IPS-18c (cell line): ENCODE results near the gene ZNF366.

Experiments used
- H3K4me3 ChIP-seq: 2 replicates; pipeline ENCODE4 v1.7.0; 2013; ENCODE audit warnings: low read depth, mild to moderate bottlenecking, low read length, moderate library complexity; ENCODE audit not compliant: insufficient read depth
- H3K9me3 ChIP-seq: one replicate; pipeline ENCODE4 v1.6.1; 2013; ENCODE audit warnings: mild to moderate bottlenecking, low read length, moderate library complexity; ENCODE audit not compliant: control insufficient read depth, insufficient read depth

The ZNF366 gene

DNA sequence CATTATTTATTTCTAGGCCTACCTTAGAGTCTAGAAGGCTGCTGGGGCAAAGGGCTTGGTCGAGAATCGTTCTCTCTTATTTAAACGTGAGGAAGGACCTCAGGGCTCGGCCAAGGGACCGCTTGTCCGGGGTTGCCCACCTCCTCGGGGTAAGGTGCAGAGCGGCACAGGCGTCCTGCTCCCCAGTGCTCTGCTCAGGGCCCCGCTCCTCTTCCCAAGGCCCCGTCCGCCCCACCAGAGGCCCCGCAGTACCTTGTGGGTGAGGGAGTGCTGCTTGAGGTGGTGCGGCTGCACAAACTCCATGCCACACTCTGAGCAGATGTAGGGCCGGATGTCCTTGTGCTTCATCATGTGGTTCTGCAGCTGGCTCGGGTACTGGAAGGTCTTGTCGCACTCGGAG, 47.3 kb downstream of the ZNF366 start:
- H3K4me3 ChIP-seq = no peak overlapping the region
- H3K9me3 ChIP-seq = peaks cover 2% of the 10 kb centered on the region

DNA sequence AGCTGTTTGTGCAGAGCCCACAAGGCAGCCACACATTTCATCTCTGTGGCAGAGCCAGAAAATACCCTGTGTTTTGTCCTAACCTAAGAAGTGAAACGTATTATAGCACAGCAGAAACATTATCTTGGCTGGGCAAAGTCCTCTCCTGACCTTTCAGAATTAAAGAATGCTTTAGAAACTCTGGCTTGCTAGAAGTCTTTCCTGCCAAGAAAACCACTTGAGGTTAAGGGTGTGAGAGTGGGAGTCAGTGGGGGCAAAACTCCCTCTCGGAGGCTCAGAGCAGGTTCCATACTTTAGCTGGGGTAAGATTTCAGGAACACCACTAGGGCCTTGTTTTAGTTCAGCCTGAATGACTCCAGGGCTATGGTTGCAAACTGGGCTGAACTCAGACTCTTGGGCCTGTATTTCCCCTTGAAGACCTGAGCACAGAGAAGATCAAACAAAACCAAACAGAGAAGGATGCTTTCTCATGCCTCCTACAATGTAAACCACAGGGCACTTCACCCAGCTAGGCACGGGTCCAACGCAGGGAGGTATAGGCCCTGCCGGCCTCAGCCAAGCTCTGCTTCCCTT, 48.0 kb downstream of the ZNF366 start:
- Histone ChIP-seq H3K9me3 (peaks cover 2% of the 10 kb centered on the region), H3K4me3 (no peak overlapping the region)

- H3K9me3 ChIP-seq = peaks cover 2% of the 10 kb centered on the region
These were observed 48.8 kb downstream of the ZNF366 start for GRCh38 chr5:72458407-72458806.

DNA sequence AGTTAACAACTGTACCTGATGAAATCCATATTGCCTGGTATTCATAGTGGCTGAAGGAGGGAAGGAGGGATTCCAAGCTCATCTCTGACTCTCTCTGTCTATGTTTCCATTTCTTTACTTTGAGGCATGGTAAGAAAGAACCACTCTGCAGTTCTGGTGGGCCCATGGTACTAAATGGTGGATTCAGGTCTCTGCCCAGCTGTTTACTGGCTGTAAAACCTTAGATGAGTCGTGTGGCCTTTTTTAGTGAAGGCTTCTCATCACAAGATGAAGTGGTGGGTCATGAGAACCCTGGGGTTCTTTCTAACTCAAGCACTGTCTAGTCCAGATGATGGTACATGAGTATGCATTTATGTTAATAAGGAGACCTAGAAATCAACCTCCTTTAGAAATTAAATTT, 49.7 kb downstream of the ZNF366 start:
- peaks cover 2% of the 10 kb centered on the region for H3K9me3 ChIP-seq

More at GRCh38 chr5:72458407-72458806, 48.8 kb downstream of the ZNF366 start:
- H3K4me3 ChIP-seq = no peak overlapping the region

GRCh38 chr5:72456391-72457074, 50.7 kb downstream of the ZNF366 start:
- Histone ChIP-seq H3K4me3 (no peak overlapping the region), H3K9me3 (peaks cover 2% of the 10 kb centered on the region)

More for the DNA sequence above, 49.7 kb downstream of the ZNF366 start:
- no peak overlapping the region for H3K4me3 ChIP-seq

DNA sequence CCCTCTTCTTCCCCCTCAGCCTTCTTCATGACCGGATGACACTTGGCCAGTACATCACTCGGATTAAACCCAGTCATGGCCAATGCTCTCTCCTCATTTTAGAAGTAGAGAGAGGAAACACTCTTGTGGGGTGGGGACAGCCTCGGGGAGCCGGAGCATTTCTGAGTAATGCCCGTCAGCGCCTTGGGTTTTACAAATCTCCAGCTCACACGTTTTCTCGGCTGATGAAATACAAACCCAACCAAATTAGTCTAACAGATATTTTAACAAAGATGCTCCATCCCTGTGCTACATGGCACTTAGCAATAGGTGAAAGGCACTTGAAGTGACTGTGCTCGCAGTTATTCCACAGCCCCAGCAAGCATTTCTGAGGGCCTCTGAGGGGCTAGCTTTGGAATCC, 51.7 kb downstream of the ZNF366 start:
- H3K9me3 ChIP-seq = no peaks in the 10 kb centered on the region
- no peak overlapping the region for H3K4me3 ChIP-seq

DNA sequence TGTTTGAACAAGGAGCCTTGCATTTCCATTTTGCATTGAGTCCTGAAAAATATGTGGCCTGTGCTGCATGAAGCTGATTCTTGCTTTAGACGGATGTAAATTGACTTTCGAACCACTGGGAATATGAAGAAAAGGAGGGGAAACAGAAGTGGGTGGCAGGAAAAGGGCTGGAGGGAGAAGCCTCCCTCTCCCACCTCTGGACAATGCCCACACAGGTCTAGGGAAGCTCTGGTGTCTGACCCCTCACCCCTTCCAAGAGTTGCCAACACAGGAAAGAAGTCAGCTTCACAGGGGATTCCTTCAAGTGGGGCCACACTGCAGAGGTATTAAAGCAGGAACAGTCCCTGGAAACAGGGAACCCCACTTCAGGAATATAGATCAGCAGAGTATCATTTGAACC, 52.2 kb downstream of the ZNF366 start:
- Histone ChIP-seq H3K9me3 (no peaks in the 10 kb centered on the region), H3K4me3 (no peak overlapping the region)

GRCh38 chr5:72453246-72453775, 53.9 kb downstream of the ZNF366 start:
- Histone ChIP-seq H3K4me3 (no peak overlapping the region), H3K9me3 (no peaks in the 10 kb centered on the region)

DNA sequence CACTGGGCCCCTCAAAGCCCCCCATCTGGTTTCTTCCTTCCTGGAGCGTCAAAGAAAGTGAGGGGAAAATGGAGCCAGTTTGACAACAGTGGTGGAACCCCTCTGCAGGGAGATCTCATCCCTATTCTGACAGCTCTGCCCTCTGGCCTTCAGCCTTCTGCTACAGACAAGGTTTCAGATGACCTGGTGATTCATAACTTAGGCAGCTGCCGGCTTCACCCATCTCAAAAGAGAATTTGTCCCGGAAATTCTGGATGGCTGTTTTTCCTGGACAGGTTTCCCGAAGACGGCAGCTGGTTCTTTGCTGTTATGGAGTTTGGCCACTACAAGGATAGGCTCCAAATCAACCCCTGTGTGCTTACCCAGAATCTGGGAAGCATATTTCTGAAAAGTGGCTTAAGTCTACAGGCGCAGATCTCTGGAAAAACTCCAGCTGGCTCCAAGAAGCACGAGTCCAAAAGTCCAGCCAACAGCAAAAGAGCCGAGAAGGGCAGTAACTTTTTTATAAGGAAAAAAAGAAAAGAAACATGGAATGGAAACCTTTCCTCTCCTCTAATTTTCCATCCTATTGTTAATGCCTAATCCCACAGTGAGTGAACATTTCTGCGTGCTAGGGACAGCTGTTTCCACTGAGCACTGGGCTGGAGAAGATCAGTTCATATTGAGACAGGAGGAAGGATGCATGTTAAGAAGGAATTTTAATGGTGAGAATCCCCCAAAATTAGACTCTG, 54.5 kb downstream of the ZNF366 start:
- no peak overlapping the region for H3K4me3 ChIP-seq
- H3K9me3 ChIP-seq = no peaks in the 10 kb centered on the region

DNA sequence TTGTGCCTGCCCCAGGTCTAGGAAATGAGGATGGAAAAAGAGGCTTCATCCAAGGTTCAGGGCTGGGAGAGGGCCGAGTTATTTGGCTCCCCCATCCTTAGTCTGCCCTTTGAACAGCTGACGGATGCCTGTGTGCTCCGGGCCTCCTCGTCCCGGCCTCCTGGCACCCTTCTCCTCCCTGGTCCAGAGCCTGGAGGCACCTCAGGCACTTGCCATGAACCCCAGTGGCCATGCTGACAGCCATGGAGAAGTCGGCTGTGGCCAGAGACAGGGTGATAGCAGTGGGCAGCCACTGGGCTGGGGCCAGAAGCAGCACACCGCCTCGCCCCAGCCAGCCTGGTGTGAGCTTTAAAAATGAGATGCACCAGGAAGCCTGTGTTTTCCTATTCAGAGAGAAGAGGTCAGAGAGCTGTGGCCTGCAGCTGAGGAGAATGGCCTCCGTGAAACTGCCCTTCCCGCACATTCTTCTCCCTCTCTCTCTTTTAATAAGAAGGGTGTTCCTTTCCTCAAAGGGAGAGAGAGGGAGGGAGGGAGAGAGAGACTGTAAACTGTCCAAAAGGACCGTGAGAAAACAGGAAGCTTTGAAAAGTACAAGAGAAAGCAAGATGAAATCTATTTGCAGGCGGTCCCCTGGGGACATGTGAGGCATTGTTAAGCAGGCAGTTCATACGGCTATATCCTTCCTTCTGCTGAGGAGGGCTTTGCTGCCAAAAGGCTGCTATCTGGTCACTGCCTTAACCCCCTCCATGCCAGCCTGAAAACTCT, 55.3 kb downstream of the ZNF366 start:
- H3K4me3 ChIP-seq = no peak overlapping the region
- no peaks in the 10 kb centered on the region for H3K9me3 ChIP-seq

- no peak overlapping the region for H3K4me3 ChIP-seq
- no peaks in the 10 kb centered on the region for H3K9me3 ChIP-seq
These were observed 58.8 kb downstream of the ZNF366 start for GRCh38 chr5:72448368-72448767.

DNA sequence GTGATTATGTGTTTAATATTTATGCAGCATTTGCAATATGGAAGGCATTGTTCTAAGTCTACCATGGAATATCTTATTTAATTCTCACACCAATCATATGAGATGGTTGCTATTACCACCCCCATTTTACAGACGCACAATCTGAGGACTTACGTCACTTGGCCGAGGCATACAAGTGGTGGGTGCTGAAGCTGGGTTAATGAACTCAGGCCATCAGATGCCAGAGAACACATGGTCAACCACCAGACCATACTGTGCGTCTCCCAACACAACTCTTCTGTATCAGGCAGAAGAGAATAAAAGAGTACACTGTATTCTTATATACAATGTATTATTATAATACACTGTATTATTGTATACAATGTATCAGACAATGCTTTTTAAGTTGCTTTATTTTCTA, 59.5 kb downstream of the ZNF366 start:
- Histone ChIP-seq H3K9me3 (no peaks in the 10 kb centered on the region), H3K4me3 (no peak overlapping the region)

DNA sequence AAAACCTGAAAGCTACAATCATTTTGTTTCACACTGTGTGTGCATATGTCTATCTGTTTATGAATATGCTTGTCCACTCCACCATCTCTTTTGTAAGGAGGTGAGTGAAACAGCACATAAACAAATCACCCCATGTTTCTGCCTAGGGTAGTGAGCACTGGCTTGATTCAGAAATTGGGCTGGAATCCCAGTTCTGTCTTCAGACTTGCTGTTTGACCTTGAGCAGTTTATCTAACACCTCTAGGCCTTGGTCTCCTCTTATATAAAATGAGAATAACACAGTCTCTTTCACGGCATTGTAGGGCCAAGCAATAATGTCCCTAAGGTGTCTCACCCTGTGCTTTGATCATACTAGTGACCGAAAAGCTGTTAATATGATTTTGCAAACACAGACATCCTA, 61.2 kb downstream of the ZNF366 start:
- H3K9me3 ChIP-seq = no peaks in the 10 kb centered on the region
- no peak overlapping the region for H3K4me3 ChIP-seq

DNA sequence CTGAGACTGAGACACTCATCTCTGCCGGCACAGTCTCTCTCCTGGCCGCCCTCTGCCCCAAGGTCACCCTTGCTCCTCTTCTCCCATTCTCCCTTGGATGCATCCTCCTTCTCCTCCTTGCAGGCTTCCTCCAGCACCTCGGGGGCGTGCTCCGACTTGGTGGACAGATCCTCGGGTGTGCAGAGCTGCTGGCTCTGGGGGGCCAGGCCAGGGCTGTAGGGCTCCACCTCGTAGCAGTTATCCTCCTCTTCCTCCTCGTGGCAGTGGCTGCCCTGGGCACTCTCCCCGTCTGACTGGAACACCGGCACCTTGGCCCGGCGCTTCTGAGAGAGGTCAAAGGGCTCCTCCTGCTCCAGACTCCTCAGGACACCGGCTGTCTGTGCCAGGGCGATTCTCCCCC, 63.3 kb downstream of the ZNF366 start:
- Histone ChIP-seq H3K4me3 (no peak overlapping the region), H3K9me3 (no peaks in the 10 kb centered on the region)

DNA sequence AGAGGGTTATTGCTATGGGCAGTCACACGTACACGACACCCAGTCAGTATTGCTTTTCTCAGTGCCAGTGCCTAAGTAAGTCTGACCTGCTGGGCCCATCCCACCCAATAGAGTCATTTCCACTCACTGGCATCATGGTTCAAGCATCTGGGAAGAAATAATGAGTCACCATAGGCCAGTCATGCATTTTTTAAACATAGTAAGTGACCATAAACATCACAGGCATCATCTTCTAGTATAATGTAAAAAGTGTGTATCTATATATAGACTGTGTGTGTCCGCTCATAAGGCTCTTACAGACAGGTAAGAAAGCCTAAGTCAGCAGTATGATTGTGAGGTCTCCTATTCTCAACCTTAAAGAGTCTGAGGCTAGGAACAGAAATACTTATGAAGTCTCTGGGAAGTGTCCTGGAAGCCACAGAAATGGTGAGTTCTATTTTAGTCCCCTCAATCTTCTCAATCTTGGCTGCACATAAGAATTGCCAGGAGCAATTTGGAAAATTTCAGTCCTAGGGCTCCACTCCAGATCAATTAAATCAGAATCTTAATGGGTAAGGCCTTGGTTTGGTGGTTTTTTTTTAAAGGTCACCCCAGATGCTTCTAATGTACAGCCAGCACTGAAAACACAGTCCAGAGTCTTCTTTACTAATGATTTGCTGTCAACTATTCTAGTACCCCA, 65.2 kb downstream of the ZNF366 start:
- Histone ChIP-seq H3K9me3 (no peaks in the 10 kb centered on the region), H3K4me3 (no peak overlapping the region)

DNA sequence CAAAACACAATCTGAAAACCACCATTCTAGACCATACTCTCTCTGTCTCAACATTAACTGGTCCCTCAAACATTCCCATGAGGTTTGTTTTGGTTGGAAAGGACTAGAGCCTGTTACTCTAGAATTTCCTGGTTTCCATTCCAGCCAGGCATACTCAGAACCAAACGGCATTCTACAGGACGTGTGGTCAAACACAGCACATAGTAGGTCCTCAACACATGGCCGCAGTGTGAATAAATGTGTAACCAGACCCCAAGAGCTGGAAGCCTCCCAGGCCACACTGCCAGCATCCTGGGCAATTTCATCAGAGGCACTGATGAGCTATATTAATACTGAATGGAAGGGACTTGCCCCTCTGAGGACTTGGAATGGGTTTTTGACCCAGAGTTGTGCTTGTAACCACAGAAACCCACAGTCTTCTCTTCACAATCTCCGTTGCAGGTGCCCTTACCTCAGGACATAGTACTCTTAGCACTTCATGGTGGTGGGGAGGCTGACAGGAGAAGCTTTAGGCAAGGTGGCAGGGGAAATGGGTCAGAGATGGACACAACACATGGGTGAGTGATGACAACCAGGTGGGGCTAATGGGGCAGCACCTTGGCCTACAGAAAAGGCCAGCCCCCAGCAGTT, 66.0 kb downstream of the ZNF366 start:
- no peak overlapping the region for H3K4me3 ChIP-seq
- H3K9me3 ChIP-seq = no peaks in the 10 kb centered on the region
